SK-N-SH (cell line): ENCODE data around the gene CCDC167.

Source experiments
- CHD2 ChIP-seq: fragments of 150-350 bp; IDR thresholded peaks from 2 replicates; pipeline ENCODE4 v1.6.1; 2018; ENCODE audit warnings: low read length; ENCODE audit not compliant: partially characterized antibody
- EZH2phosphoT487 ChIP-seq: fragments of 200-600 bp; sonication (generic); IDR thresholded peaks from 2 replicates; pipeline ENCODE4 v1.6.1; 2017; ENCODE audit warnings: low read depth, mixed run types, mild to moderate bottlenecking, antibody characterized with exemption, moderate library complexity, borderline replicate concordance
- FOXJ3 ChIP-seq: sonication (generic); formaldehyde crosslinking; IDR thresholded peaks from 2 replicates; pipeline ENCODE4 v1.5.1; 2020; ENCODE audit warnings: mild to moderate bottlenecking, missing genetic modification reagents
- POLR2AphosphoS5 ChIP-seq: IDR thresholded peaks from 2 replicates; pipeline ENCODE4 v1.6.1; 2012; ENCODE audit warnings: low read depth, low read length
- TCF12 ChIP-seq: IDR thresholded peaks from 2 replicates; pipeline ENCODE4 v1.4.0; 2012
- TF ChIP-seq, protein P1 (sequence below): fragments of 200-600 bp; sonication (generic); IDR thresholded peaks from 2 replicates; pipeline ENCODE4 v1.6.1; 2017; ENCODE audit warnings: antibody characterized with exemption, mild to moderate bottlenecking, moderate library complexity
- TF ChIP-seq, protein P2 (sequence below): IDR thresholded peaks from 2 replicates; pipeline ENCODE4 v1.4.0; 2012; ENCODE audit warnings: low read depth
- TF ChIP-seq, protein P3 (sequence below): IDR thresholded peaks from 2 replicates; pipeline ENCODE4 v1.6.1; 2012; ENCODE audit warnings: mild to moderate bottlenecking, low read depth, low read length, moderate library complexity

DNA sequence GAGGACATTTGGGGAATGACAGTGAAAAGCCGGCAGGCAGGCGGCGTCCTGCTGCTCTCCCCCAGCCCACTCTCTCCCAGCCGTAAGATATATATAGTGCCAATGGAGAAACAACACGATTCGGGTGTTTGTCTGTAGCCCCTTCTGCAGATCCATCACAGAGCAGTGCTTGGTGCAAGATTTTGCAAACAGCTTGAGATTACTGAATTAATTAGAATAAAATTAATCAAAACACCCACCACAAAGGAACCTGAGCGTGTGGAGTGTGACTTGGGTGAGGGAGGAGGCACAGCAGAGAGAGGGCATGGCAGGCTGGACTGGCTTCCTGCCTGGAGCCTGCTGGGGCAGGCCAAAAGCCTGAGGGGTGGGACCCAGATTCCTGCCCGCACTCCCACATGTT is 28.8 kb upstream of the CCDC167 start:
- TF ChIP-seq, protein P1, sequence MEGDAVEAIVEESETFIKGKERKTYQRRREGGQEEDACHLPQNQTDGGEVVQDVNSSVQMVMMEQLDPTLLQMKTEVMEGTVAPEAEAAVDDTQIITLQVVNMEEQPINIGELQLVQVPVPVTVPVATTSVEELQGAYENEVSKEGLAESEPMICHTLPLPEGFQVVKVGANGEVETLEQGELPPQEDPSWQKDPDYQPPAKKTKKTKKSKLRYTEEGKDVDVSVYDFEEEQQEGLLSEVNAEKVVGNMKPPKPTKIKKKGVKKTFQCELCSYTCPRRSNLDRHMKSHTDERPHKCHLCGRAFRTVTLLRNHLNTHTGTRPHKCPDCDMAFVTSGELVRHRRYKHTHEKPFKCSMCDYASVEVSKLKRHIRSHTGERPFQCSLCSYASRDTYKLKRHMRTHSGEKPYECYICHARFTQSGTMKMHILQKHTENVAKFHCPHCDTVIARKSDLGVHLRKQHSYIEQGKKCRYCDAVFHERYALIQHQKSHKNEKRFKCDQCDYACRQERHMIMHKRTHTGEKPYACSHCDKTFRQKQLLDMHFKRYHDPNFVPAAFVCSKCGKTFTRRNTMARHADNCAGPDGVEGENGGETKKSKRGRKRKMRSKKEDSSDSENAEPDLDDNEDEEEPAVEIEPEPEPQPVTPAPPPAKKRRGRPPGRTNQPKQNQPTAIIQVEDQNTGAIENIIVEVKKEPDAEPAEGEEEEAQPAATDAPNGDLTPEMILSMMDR: no peak
- TF ChIP-seq, protein P2, sequence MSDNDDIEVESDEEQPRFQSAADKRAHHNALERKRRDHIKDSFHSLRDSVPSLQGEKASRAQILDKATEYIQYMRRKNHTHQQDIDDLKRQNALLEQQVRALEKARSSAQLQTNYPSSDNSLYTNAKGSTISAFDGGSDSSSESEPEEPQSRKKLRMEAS: no peak
- TF ChIP-seq, protein P3, sequence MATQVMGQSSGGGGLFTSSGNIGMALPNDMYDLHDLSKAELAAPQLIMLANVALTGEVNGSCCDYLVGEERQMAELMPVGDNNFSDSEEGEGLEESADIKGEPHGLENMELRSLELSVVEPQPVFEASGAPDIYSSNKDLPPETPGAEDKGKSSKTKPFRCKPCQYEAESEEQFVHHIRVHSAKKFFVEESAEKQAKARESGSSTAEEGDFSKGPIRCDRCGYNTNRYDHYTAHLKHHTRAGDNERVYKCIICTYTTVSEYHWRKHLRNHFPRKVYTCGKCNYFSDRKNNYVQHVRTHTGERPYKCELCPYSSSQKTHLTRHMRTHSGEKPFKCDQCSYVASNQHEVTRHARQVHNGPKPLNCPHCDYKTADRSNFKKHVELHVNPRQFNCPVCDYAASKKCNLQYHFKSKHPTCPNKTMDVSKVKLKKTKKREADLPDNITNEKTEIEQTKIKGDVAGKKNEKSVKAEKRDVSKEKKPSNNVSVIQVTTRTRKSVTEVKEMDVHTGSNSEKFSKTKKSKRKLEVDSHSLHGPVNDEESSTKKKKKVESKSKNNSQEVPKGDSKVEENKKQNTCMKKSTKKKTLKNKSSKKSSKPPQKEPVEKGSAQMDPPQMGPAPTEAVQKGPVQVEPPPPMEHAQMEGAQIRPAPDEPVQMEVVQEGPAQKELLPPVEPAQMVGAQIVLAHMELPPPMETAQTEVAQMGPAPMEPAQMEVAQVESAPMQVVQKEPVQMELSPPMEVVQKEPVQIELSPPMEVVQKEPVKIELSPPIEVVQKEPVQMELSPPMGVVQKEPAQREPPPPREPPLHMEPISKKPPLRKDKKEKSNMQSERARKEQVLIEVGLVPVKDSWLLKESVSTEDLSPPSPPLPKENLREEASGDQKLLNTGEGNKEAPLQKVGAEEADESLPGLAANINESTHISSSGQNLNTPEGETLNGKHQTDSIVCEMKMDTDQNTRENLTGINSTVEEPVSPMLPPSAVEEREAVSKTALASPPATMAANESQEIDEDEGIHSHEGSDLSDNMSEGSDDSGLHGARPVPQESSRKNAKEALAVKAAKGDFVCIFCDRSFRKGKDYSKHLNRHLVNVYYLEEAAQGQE: no peak
- TF ChIP-seq FOXJ3 (no peak), TCF12 (no peak), POLR2AphosphoS5 (no peak), EZH2phosphoT487 (no peak), CHD2 (no peak)
